IMR-90 (cell line): Measurements from ENCODE around the gene XPC. TPM values are rescaled to one million over a fixed set of nuclear protein-coding genes. Genes with fewer than 3 reads are reported as not detected.

Experiments
- ATAC-seq: fragments of 200-7000 bp; cut with Tn5 transposase; 2 replicates; pipeline ENCODE4 v1.9.1; 2020; ENCODE audit warnings: low read depth, mild to moderate bottlenecking, moderate library complexity
- BruUV-seq: library from RNA; stranded (reverse); fragments of 400-500 nt; replicated peaks from 2 replicates; lab custom pipeline; 2021; lab: Mats Ljungman, UMichigan
- CTCF ChIA-PET: fragments of 300-600 bp; formaldehyde crosslinking; extraction: SDS; loops from one replicate; lab custom pipeline; 2021; ENCODE audit warnings: antibody characterized with exemption; lab: Yijun Ruan, JAX
- POLR2A ChIA-PET: fragments of 300-600 bp; sonication (Branson Sonifier 250); formaldehyde crosslinking; loops from one replicate; lab custom pipeline; 2022; ENCODE audit warnings: antibody characterized with exemption; ENCODE audit not compliant: unreplicated experiment; lab: Charles Lee
- DNase-seq: peaks from one replicate; pipeline ENCODE4 v3.0.0; 2013
- H2AFZ ChIP-seq: replicated peaks from 2 replicates; pipeline ENCODE3; 2013; ENCODE audit warnings: low read length, mild to moderate bottlenecking; ENCODE audit not compliant: poor library complexity
- H2AK5ac ChIP-seq: 2 replicates; pipeline ENCODE4 v1.6.1; 2013; ENCODE audit warnings: low read depth, low read length, inconsistent platforms
- H2AK9ac ChIP-seq: replicated peaks from 2 replicates; pipeline ENCODE3; 2013; ENCODE audit warnings: mild to moderate bottlenecking, low read depth, low read length, moderate library complexity; ENCODE audit not compliant: poor library complexity
- H2BK120ac ChIP-seq: 2 replicates; pipeline ENCODE4 v1.6.1; 2013; ENCODE audit warnings: low read depth, low read length, inconsistent platforms
- H2BK15ac ChIP-seq: 3 replicates; pipeline ENCODE4 v1.6.1; 2013; ENCODE audit warnings: low read depth, low read length, inconsistent platforms
- H2BK20ac ChIP-seq: 2 replicates; pipeline ENCODE4 v1.6.1; 2013; ENCODE audit warnings: low read depth, mild to moderate bottlenecking, inconsistent platforms, low read length, moderate library complexity
- H2BK5ac ChIP-seq: 2 replicates; pipeline ENCODE4 v1.6.1; 2013; ENCODE audit warnings: mild to moderate bottlenecking, low read depth, low read length, inconsistent platforms; ENCODE audit not compliant: poor library complexity, severe bottlenecking
- H3K14ac ChIP-seq: replicated peaks from 2 replicates; pipeline ENCODE4 v1.6.1; 2013; ENCODE audit warnings: low read depth, low read length, inconsistent platforms
- H3K18ac ChIP-seq: 2 replicates; pipeline ENCODE4 v1.6.1; 2013; ENCODE audit warnings: low read depth, low read length, control low read depth
- H3K23ac ChIP-seq: 2 replicates; pipeline ENCODE4 v1.6.1; 2013; ENCODE audit warnings: low read depth, low read length, inconsistent platforms
- H3K27ac ChIP-seq: 2 replicates; pipeline ENCODE4 v1.5.1; 2013; ENCODE audit warnings: mild to moderate bottlenecking, control low read depth, low read length; ENCODE audit not compliant: insufficient read depth
- H3K27me3 ChIP-seq: 2 replicates; pipeline ENCODE4 v1.6.1; 2013; ENCODE audit warnings: low read length; ENCODE audit not compliant: control insufficient read depth, insufficient read depth
- H3K36me3 ChIP-seq: 2 replicates; pipeline ENCODE4 v1.6.1; 2013; ENCODE audit warnings: low read length, mixed read lengths; ENCODE audit not compliant: control insufficient read depth, insufficient read depth
- H3K4ac ChIP-seq: 2 replicates; pipeline ENCODE4 v1.6.1; 2013; ENCODE audit warnings: low read depth, low read length, inconsistent platforms
- H3K4me1 ChIP-seq: 2 replicates; pipeline ENCODE4 v1.6.1; 2013; ENCODE audit warnings: low read length, mixed read lengths; ENCODE audit not compliant: control insufficient read depth, insufficient read depth
- H3K4me2 ChIP-seq: 2 replicates; pipeline ENCODE4 v1.6.1; 2013; ENCODE audit warnings: low read depth, mild to moderate bottlenecking, control low read depth, low read length, moderate library complexity
- H3K4me3 ChIP-seq: 2 replicates; pipeline ENCODE4 v1.5.1; 2013; ENCODE audit warnings: low read depth, mild to moderate bottlenecking, control low read depth, low read length, moderate library complexity; ENCODE audit not compliant: insufficient read depth
- H3K56ac ChIP-seq: 2 replicates; pipeline ENCODE4 v1.6.1; 2013; ENCODE audit warnings: low read length, inconsistent platforms; ENCODE audit not compliant: insufficient read depth; ENCODE audit errors: extremely low read depth
- H3K79me1 ChIP-seq, 2 experiments: 2 replicates each; pipeline ENCODE4 v1.6.1; 2013; ENCODE audit warnings: low read length in 2 of 2, inconsistent platforms in 1 of 2, low read depth in 1 of 2
- H3K9ac ChIP-seq: 2 replicates; pipeline ENCODE4 v1.6.1; 2013; ENCODE audit warnings: low read depth, low read length, control low read depth
- H3K9me1 ChIP-seq: 2 replicates; pipeline ENCODE4 v1.6.1; 2013; ENCODE audit warnings: low read length, inconsistent platforms; ENCODE audit not compliant: insufficient read depth
- H3K9me3 ChIP-seq: 2 replicates; pipeline ENCODE4 v1.6.1; 2013; ENCODE audit warnings: low read length; ENCODE audit not compliant: control insufficient read depth, insufficient read depth
- H4K20me1 ChIP-seq: 2 replicates; pipeline ENCODE4 v1.6.1; 2013; ENCODE audit warnings: low read length, inconsistent platforms; ENCODE audit not compliant: insufficient read depth
- H4K5ac ChIP-seq: 2 replicates; pipeline ENCODE4 v1.6.1; 2013; ENCODE audit warnings: mild to moderate bottlenecking, low read depth, low read length, control low read depth
- H4K8ac ChIP-seq, 2 experiments: 2 replicates each; pipeline ENCODE4 v1.6.1; 2013; ENCODE audit warnings: low read depth in 2 of 2, low read length in 2 of 2, control low read depth in 1 of 2, inconsistent platforms in 1 of 2
- H4K91ac ChIP-seq: 2 replicates; pipeline ENCODE4 v1.6.1; 2013; ENCODE audit warnings: low read depth, low read length, inconsistent platforms; ENCODE audit not compliant: insufficient read depth
- BHLHE40 ChIP-seq: fragments of 150-350 bp; IDR thresholded peaks from 2 replicates; pipeline ENCODE4 v1.6.1; 2016; ENCODE audit warnings: mild to moderate bottlenecking, low read depth, low read length
- CEBPB ChIP-seq: IDR thresholded peaks from 2 replicates; pipeline ENCODE4 v1.6.1; 2012; ENCODE audit warnings: low read depth, low read length, improper control_type of control experiment
- CHD1 ChIP-seq: IDR thresholded peaks from 2 replicates; pipeline ENCODE4 v1.6.1; 2012; ENCODE audit warnings: low read depth, low read length, improper control_type of control experiment
- FOS ChIP-seq: fragments of 150-350 bp; IDR thresholded peaks from 2 replicates; pipeline ENCODE4 v1.6.1; 2016; ENCODE audit warnings: low read depth, low read length
- MAFK ChIP-seq: IDR thresholded peaks from 2 replicates; pipeline ENCODE4 v1.6.1; 2012; ENCODE audit warnings: low read depth, low read length, improper control_type of control experiment
- MAZ ChIP-seq: IDR thresholded peaks from 2 replicates; pipeline ENCODE4 v1.6.1; 2012; ENCODE audit warnings: low read depth, mild to moderate bottlenecking, low read length, improper control_type of control experiment, moderate library complexity, borderline replicate concordance
- MXI1 ChIP-seq: IDR thresholded peaks from 2 replicates; pipeline ENCODE4 v1.6.1; 2012; ENCODE audit warnings: low read depth, mild to moderate bottlenecking, low read length, moderate library complexity, borderline replicate concordance
- NFE2L2 ChIP-seq: fragments of 150-350 bp; IDR thresholded peaks from 2 replicates; pipeline ENCODE4 v1.6.1; 2016; ENCODE audit warnings: low read depth, mild to moderate bottlenecking, low read length
- POLR2A ChIP-seq: IDR thresholded peaks from 2 replicates; pipeline ENCODE4 v1.6.1; 2012; ENCODE audit warnings: mild to moderate bottlenecking, low read depth, low read length
- RAD21 ChIP-seq: IDR thresholded peaks from 2 replicates; pipeline ENCODE4 v1.6.1; 2012; ENCODE audit warnings: low read length, improper control_type of control experiment
- RCOR1 ChIP-seq: IDR thresholded peaks from 2 replicates; pipeline ENCODE4 v1.6.1; 2012; ENCODE audit warnings: mild to moderate bottlenecking, low read length, improper control_type of control experiment; ENCODE audit not compliant: insufficient replicate concordance
- RFX5 ChIP-seq: IDR thresholded peaks from 2 replicates; pipeline ENCODE4 v1.8.0; 2012; ENCODE audit warnings: low read depth, mild to moderate bottlenecking, low read length, moderate library complexity
- WGBS, 2 experiments: methylation state at CpG; one replicate each; pipeline versions ENCODE4 v1.1.5 to v1.1.7; 2013; ENCODE audit warnings: missing lambda C conversion rate in 2 of 2; ENCODE audit not compliant: insufficient read length in 1 of 2; ENCODE audit errors: extremely low coverage in 2 of 2; 5-methylcytosine and 5-hydroxymethylcytosine counted together
- dilution Hi-C: fragments of 300-500 bp; cut with HindIII; formaldehyde crosslinking; loops from one replicate; pipeline ENCODE4 v1.14.3; 2018; ENCODE audit warnings: low sequenced_read_pairs; ENCODE audit not compliant: unreplicated experiment
- in situ Hi-C: fragments of 300-500 bp; cut with MboI; formaldehyde crosslinking; loops from 3 replicates; pipeline ENCODE4 v1.14.3; 2019; ENCODE audit warnings: low sequenced_read_pairs, inconsistent platforms, mixed read lengths
- intact Hi-C: fragments of 100-400 bp; cut with micrococcal nuclease; formaldehyde crosslinking; loops from 2 replicates; pipeline ENCODE4 v1.10.0; 2022
- polyA plus RNA-seq, 3 experiments: library from polyadenylated mRNA; depleted of rRNA; stranded (reverse); fragments of >200 nt; gene quantifications; 2 replicates each; pipeline ENCODE4 v1.2.3, GENCODE V29; 2012; ENCODE audit warnings: low replicate concordance in 1 of 3
- total RNA-seq: library from RNA; depleted of rRNA; stranded (reverse); fragments of >200 nt; gene quantifications from 2 replicates; pipeline ENCODE4 v1.2.3, GENCODE V29; 2012
- TF ChIP-seq, protein P1 (sequence below): conservative IDR thresholded peaks from 2 replicates; pipeline ENCODE4 v1.5.1; 2012; ENCODE audit warnings: mild to moderate bottlenecking, low read depth, low read length, improper control_type of control experiment
- TF ChIP-seq, protein P2 (sequence below): fragments of 150-350 bp; IDR thresholded peaks from 2 replicates; pipeline ENCODE4 v1.6.1; 2016; ENCODE audit warnings: low read depth, mild to moderate bottlenecking, low read length, moderate library complexity, borderline replicate concordance
- TF ChIP-seq, protein P3 (sequence below): fragments of 150-350 bp; IDR thresholded peaks from 2 replicates; pipeline ENCODE4 v1.6.1; 2017; ENCODE audit warnings: mild to moderate bottlenecking, antibody characterized with exemption, low read length, low read depth

Gene XPC
- total and polyA plus RNA-seq, 2 of the 4 experiments (the other 2 are of a cell fraction) = 30.9 to 48.8 TPM

DNA sequence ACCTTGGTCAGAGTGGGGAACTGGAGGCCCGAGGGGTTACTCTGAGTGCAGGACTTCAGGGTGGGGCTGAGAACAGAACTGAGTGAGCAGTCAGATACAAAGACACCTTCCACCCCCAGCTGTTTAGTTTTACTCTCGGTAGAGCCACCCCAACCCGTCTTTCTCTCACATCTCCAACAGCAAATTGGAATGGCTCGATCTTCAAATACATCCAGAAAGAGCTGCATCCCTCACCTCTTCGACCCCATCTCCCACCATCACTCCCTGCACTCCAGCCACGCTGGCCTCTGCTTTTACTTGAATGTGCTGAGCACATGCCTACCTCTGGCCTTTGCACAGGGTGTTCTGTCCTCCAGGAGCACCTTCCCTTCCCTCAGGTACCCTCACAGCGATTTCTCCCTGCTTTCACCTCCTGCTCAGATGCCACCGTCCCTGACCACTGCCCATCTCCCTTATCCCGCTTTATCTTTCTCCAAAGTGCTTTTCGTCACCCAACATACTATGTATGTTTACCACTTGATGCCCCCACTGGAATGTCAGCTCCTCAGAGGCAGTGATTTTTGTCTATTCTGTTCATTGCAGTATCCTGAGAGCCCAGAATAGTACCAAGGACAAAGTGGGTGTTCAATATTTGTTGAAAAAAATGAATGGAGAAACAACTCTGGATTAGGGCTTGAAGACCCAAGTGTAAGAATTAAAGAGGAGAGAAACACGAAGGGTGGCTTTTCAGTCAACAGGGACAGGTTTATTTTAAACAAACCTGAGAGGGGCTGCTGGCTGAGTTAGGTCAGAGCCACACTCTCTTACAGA is 58.1 kb downstream of the XPC start:
- intact Hi-C loops = loop anchor here (5.0 kb wide), 1 partner anchor 463 kb away; no protein-coding TSS in a partner anchor
- Histone ChIP-seq H3K4ac (no peak overlapping the region), H4K91ac (no peak overlapping the region), H3K14ac (no peak overlapping the region), H3K9me3 (no peaks in the 10 kb centered on the region), H3K4me2 (no peak overlapping the region), H2BK5ac (no peak overlapping the region), H2BK15ac (no peak overlapping the region), H3K9ac (no peak overlapping the region), H2BK120ac (no peak overlapping the region), H2AK9ac (no peak overlapping the region), H4K5ac (no peak overlapping the region), H2BK20ac (no peak overlapping the region), H3K79me1 (peaks cover 28 to 38% of the 10 kb centered on the region in 2 experiments), H3K4me1 (peaks cover 10% of the 10 kb centered on the region), H3K18ac (no peak overlapping the region), H3K23ac (no peak overlapping the region), H3K9me1 (peaks cover 12% of the 10 kb centered on the region; the same call in 1 of the 2 replicates), H3K27ac (no peak overlapping the region), H4K20me1 (no peaks in the 10 kb centered on the region; the same call in 1 of the 2 replicates), H3K4me3 (no peak overlapping the region), H2AFZ (no peak overlapping the region), H3K36me3 (peaks cover 6% of the 10 kb centered on the region; the same call in 1 of the 2 replicates), H4K8ac (no peak overlapping the region), H3K27me3 (no peaks in the 10 kb centered on the region), H3K56ac (no peak overlapping the region), H2AK5ac (no peak overlapping the region)
- 91% methylated on average over 8 of the region's 11 CpGs; no CpG with 5 or more reads in 1 of the 2 experiments for WGBS, 2 experiments
- no peak for ATAC-seq
- no TSS peak for BruUV-seq
- in situ Hi-C loops = loop anchor here (25.0 kb wide), 2 partner anchors 233 to 633 kb away; partner anchors contain the start of genes HDAC11 and WNT7A
- DNase-seq = no peak
- POLR2A ChIA-PET = no interaction called here
- dilution Hi-C loops = no loop called here
- CTCF ChIA-PET = no interaction called here
- no peak for TF ChIP-seq RFX5
- no peak for TF ChIP-seq POLR2A
- TF ChIP-seq FOS = no peak
- TF ChIP-seq RAD21 = no peak
- no peak for TF ChIP-seq MXI1
- TF ChIP-seq, protein P1, sequence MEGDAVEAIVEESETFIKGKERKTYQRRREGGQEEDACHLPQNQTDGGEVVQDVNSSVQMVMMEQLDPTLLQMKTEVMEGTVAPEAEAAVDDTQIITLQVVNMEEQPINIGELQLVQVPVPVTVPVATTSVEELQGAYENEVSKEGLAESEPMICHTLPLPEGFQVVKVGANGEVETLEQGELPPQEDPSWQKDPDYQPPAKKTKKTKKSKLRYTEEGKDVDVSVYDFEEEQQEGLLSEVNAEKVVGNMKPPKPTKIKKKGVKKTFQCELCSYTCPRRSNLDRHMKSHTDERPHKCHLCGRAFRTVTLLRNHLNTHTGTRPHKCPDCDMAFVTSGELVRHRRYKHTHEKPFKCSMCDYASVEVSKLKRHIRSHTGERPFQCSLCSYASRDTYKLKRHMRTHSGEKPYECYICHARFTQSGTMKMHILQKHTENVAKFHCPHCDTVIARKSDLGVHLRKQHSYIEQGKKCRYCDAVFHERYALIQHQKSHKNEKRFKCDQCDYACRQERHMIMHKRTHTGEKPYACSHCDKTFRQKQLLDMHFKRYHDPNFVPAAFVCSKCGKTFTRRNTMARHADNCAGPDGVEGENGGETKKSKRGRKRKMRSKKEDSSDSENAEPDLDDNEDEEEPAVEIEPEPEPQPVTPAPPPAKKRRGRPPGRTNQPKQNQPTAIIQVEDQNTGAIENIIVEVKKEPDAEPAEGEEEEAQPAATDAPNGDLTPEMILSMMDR = no peak
- TF ChIP-seq CHD1 = no peak
- TF ChIP-seq BHLHE40 = no peak
- TF ChIP-seq MAFK = no peak
- no peak for TF ChIP-seq NFE2L2
- no peak for TF ChIP-seq RCOR1
- TF ChIP-seq, protein P2, sequence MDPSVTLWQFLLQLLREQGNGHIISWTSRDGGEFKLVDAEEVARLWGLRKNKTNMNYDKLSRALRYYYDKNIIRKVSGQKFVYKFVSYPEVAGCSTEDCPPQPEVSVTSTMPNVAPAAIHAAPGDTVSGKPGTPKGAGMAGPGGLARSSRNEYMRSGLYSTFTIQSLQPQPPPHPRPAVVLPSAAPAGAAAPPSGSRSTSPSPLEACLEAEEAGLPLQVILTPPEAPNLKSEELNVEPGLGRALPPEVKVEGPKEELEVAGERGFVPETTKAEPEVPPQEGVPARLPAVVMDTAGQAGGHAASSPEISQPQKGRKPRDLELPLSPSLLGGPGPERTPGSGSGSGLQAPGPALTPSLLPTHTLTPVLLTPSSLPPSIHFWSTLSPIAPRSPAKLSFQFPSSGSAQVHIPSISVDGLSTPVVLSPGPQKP = no peak
- TF ChIP-seq, protein P3, sequence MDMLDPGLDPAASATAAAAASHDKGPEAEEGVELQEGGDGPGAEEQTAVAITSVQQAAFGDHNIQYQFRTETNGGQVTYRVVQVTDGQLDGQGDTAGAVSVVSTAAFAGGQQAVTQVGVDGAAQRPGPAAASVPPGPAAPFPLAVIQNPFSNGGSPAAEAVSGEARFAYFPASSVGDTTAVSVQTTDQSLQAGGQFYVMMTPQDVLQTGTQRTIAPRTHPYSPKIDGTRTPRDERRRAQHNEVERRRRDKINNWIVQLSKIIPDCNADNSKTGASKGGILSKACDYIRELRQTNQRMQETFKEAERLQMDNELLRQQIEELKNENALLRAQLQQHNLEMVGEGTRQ = no peak
- no peak for TF ChIP-seq MAZ
- no peak for TF ChIP-seq CEBPB
